HepG2 (cell line): ENCODE data around the gene DHX34. TPM values are rescaled to one million over a fixed set of nuclear protein-coding genes. Genes with fewer than 3 reads are reported as not detected.
A peak's percentile ranks its signal among the peaks of the same experiment; 100 is the strongest.

Experiments
- ASH2L ChIP-seq: fragments of 300-600, 200-600 bp; sonication (generic); IDR thresholded peaks from 2 replicates; pipeline ENCODE4 v1.7.0; 2017; ENCODE audit warnings: low read depth, mild to moderate bottlenecking, moderate library complexity, mixed read lengths, low read length; ENCODE audit not compliant: insufficient read length
- DPF2 ChIP-seq: sonication (generic); formaldehyde crosslinking; IDR thresholded peaks from 2 replicates; pipeline ENCODE4 v1.4.0; 2020; ENCODE audit warnings: mild to moderate bottlenecking, low read depth, missing genetic modification reagents, borderline replicate concordance
- GATAD1 ChIP-seq: IDR thresholded peaks from 2 replicates; pipeline ENCODE4 v1.6.1; 2016; ENCODE audit warnings: missing genetic modification reagents, missing compliant biosample characterization
- HDAC1 ChIP-seq: sonication (generic); formaldehyde crosslinking; IDR thresholded peaks from 2 replicates; pipeline ENCODE4 v1.5.1; 2020; ENCODE audit warnings: mild to moderate bottlenecking, missing genetic modification reagents
- HOXA7 ChIP-seq: sonication (generic); formaldehyde crosslinking; IDR thresholded peaks from 2 replicates; pipeline ENCODE4 v1.8.1; 2022; ENCODE audit warnings: mild to moderate bottlenecking, missing genetic modification reagents, moderate library complexity
- JUN ChIP-seq: sonication (generic); formaldehyde crosslinking; IDR thresholded peaks from 2 replicates; pipeline ENCODE4 v1.4.0; 2020; ENCODE audit warnings: mild to moderate bottlenecking, missing genetic modification reagents
- KDM2A ChIP-seq: sonication (generic); formaldehyde crosslinking; IDR thresholded peaks from 2 replicates; pipeline ENCODE4 v1.4.0; 2020; ENCODE audit warnings: low read depth, missing genetic modification reagents, borderline replicate concordance
- KLF11 ChIP-seq: IDR thresholded peaks from 2 replicates; pipeline ENCODE4 v1.6.1; 2016; ENCODE audit warnings: missing compliant biosample characterization
- KLF9 ChIP-seq: IDR thresholded peaks from 2 replicates; pipeline ENCODE4 v1.6.1; 2016; ENCODE audit warnings: low read depth
- MAX ChIP-seq: IDR thresholded peaks from 2 replicates; pipeline ENCODE4 v1.6.1; 2012; ENCODE audit warnings: inconsistent platforms
- MBNL3 ChIP-seq: fragments of 250-450 bp; sonication (Bioruptor Pico); conservative IDR thresholded peaks from 2 replicates; pipeline ENCODE4 v1.8.0; 2022; ENCODE audit warnings: mild to moderate bottlenecking, inconsistent platforms
- NCOR1 ChIP-seq: fragments of 200-600 bp; sonication (generic); IDR thresholded peaks from 2 replicates; pipeline ENCODE4 v1.7.0; 2017; ENCODE audit warnings: antibody characterized with exemption, low read length, borderline replicate concordance
- NFKBIZ ChIP-seq: IDR thresholded peaks from 2 replicates; pipeline ENCODE4 v1.6.1; 2018; ENCODE audit warnings: missing genetic modification reagents, missing compliant biosample characterization
- SKIL ChIP-seq: sonication (generic); formaldehyde crosslinking; IDR thresholded peaks from 2 replicates; pipeline ENCODE4 v1.8.0; 2022; ENCODE audit warnings: missing genetic modification reagents, mild to moderate bottlenecking, moderate library complexity, borderline replicate concordance
- SP4 ChIP-seq: sonication (generic); formaldehyde crosslinking; IDR thresholded peaks from 2 replicates; pipeline ENCODE4 v1.8.1; 2023; ENCODE audit warnings: mild to moderate bottlenecking, missing genetic modification reagents
- ZBTB8A ChIP-seq: sonication (generic); formaldehyde crosslinking; IDR thresholded peaks from 2 replicates; pipeline ENCODE4 v1.4.0; 2020; ENCODE audit warnings: mild to moderate bottlenecking, low read depth, missing genetic modification reagents, borderline replicate concordance
- ZNF747 ChIP-seq: sonication (generic); formaldehyde crosslinking; IDR thresholded peaks from 2 replicates; pipeline ENCODE4 v1.8.1; 2023; ENCODE audit warnings: missing genetic modification reagents, mild to moderate bottlenecking, borderline replicate concordance
- polyA plus RNA-seq, 8 experiments: library from polyadenylated mRNA; depleted of rRNA in 3 of 8; stranded (reverse) in 7 of 8; unstranded in 1 of 8; fragments of >200 nt; fragmentation: Illumina TruSeq in 4 of 8; extraction: Trizol in 4 of 8; gene quantifications; 2 replicates each; pipeline versions ENCODE4 v1.2.1 to v1.2.3, GENCODE V29; 2011 to 2016; ENCODE audit warnings: low read depth in 4 of 8, missing spikeins in 1 of 8, mixed read lengths in 1 of 8; ENCODE audit not compliant: insufficient read depth in 1 of 8
- total RNA-seq, 5 experiments: library from RNA; depleted of rRNA; stranded (reverse); fragments of >200 nt; fragmentation: Illumina TruSeq; extraction: Trizol; gene quantifications; 2 replicates each; pipeline ENCODE4 v1.2.3, GENCODE V29; 2016; ENCODE audit warnings: low read depth in 1 of 5
- TF ChIP-seq, protein P1 (sequence below): sonication (generic); formaldehyde crosslinking; IDR thresholded peaks from 2 replicates; pipeline ENCODE4 v1.8.0; 2022; ENCODE audit warnings: mild to moderate bottlenecking, missing genetic modification reagents; ENCODE audit not compliant: insufficient replicate concordance
- TF ChIP-seq, protein P2 (sequence below): sonication (generic); formaldehyde crosslinking; IDR thresholded peaks from 2 replicates; pipeline ENCODE4 v1.8.0; 2023; ENCODE audit warnings: mild to moderate bottlenecking, missing genetic modification reagents
- TF ChIP-seq, protein P3 (sequence below): sonication (generic); formaldehyde crosslinking; IDR thresholded peaks from 2 replicates; pipeline ENCODE4 v1.8.0; 2022; ENCODE audit warnings: missing genetic modification reagents, mild to moderate bottlenecking, borderline replicate concordance
- TF ChIP-seq, protein P4 (sequence below): sonication (generic); formaldehyde crosslinking; IDR thresholded peaks from 2 replicates; pipeline ENCODE4 v1.4.0; 2020; ENCODE audit warnings: missing genetic modification reagents, mild to moderate bottlenecking, borderline replicate concordance

The DHX34 gene
- total and polyA plus RNA-seq, 2 of the 13 experiments (the other 11 are each of a cell fraction or from before 2014, with no cell fraction given), result 9.2 to 12.0 TPM

- TF ChIP-seq, protein P1, sequence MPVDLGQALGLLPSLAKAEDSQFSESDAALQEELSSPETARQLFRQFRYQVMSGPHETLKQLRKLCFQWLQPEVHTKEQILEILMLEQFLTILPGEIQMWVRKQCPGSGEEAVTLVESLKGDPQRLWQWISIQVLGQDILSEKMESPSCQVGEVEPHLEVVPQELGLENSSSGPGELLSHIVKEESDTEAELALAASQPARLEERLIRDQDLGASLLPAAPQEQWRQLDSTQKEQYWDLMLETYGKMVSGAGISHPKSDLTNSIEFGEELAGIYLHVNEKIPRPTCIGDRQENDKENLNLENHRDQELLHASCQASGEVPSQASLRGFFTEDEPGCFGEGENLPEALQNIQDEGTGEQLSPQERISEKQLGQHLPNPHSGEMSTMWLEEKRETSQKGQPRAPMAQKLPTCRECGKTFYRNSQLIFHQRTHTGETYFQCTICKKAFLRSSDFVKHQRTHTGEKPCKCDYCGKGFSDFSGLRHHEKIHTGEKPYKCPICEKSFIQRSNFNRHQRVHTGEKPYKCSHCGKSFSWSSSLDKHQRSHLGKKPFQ (CRISPR knock-in tag), result peak; percentile 76
- TF ChIP-seq KLF11 (CRISPR knock-in tag), result 0 out of 2 replicates have a peak, but pooled peaks have one; percentile 27
- TF ChIP-seq NCOR1, result peak; percentile 70; the same call in 1 of the 2 replicates
- no peak for TF ChIP-seq MBNL3 (CRISPR knock-in tag)
- TF ChIP-seq SP4 (CRISPR knock-in tag), result peak; percentile 71; the same call in 1 of the 2 replicates
- TF ChIP-seq NFKBIZ, result 0 out of 2 replicates have a peak, but pooled peaks have one; percentile 69
- TF ChIP-seq, protein P2, sequence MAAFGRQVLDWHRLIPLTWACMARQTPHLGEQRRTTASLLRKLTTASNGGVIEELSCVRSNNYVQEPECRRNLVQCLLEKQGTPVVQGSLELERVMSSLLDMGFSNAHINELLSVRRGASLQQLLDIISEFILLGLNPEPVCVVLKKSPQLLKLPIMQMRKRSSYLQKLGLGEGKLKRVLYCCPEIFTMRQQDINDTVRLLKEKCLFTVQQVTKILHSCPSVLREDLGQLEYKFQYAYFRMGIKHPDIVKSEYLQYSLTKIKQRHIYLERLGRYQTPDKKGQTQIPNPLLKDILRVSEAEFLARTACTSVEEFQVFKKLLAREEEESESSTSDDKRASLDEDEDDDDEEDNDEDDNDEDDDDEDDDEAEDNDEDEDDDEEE (CRISPR knock-in tag), result 0 out of 2 replicates have a peak, but pooled peaks have one; percentile 66
- peak; percentile 89 for TF ChIP-seq HDAC1 (CRISPR knock-in tag)
- peak; percentile 85; the same call in 1 of the 2 replicates for TF ChIP-seq DPF2 (CRISPR knock-in tag)
- peak; percentile 94; the same call in 1 of the 2 replicates for TF ChIP-seq JUN (CRISPR knock-in tag)
- TF ChIP-seq ZBTB8A (CRISPR knock-in tag), result no peak
- TF ChIP-seq MAX, result peak; percentile 66
- TF ChIP-seq ZNF747 (CRISPR knock-in tag), result peak; percentile 77; the same call in 1 of the 2 replicates
- TF ChIP-seq SKIL (CRISPR knock-in tag), result peak; percentile 76
- no peak for TF ChIP-seq HOXA7
- TF ChIP-seq KDM2A, result peak; percentile 66; the same call in 1 of the 2 replicates
- TF ChIP-seq, protein P3, sequence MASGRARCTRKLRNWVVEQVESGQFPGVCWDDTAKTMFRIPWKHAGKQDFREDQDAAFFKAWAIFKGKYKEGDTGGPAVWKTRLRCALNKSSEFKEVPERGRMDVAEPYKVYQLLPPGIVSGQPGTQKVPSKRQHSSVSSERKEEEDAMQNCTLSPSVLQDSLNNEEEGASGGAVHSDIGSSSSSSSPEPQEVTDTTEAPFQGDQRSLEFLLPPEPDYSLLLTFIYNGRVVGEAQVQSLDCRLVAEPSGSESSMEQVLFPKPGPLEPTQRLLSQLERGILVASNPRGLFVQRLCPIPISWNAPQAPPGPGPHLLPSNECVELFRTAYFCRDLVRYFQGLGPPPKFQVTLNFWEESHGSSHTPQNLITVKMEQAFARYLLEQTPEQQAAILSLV, result 0 out of 2 replicates have a peak, but pooled peaks have one; percentile 35
- peak; percentile 64 for TF ChIP-seq ASH2L
- peak; percentile 18; the same call in 1 of the 2 replicates for TF ChIP-seq GATAD1
- 0 out of 2 replicates have a peak, but pooled peaks have one; percentile 43 for TF ChIP-seq KLF9 (CRISPR knock-in tag)
- TF ChIP-seq, protein P4, sequence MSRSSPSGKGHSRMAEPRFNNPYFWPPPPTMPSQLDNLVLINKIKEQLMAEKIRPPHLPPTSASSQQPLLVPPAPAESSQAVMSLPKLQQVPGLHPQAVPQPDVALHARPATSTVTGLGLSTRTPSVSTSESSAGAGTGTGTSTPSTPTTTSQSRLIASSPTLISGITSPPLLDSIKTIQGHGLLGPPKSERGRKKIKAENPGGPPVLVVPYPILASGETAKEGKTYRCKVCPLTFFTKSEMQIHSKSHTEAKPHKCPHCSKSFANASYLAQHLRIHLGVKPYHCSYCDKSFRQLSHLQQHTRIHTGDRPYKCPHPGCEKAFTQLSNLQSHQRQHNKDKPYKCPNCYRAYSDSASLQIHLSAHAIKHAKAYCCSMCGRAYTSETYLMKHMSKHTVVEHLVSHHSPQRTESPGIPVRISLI (CRISPR knock-in tag), result no peak
Observed at GRCh38 chr19:47315125-47315821, 33.8 kb upstream of the DHX34 start (continued).
